Measurements from ENCODE around the gene ARPP19.
A peak's percentile ranks its signal among the peaks of the same experiment; 100 is the strongest.
"Not testable (repeated sequence)": the region's sequence is repeated elsewhere in the genome, so short reads cannot be mapped to it uniquely, and the experiment has no call there.

Gene ARPP19

GRCh38 chr15:52568601-52569585 is at the start of gene ARPP19:
TSS of gene ARPP19 (minus strand) at chr15:52569030. CDS start at chr15:52568892, 138 bp downstream.
- peak; percentile 76 for DNase-seq

- DNase-seq = no peak
Measured at GRCh38 chr15:52617026-52617425, 48.2 kb upstream of the ARPP19 start.

- no peak for DNase-seq
Measured at GRCh38 chr15:52615302-52615701, 46.5 kb upstream of the ARPP19 start.

GRCh38 chr15:52609593-52609992 is 40.8 kb upstream of the ARPP19 start:
- no peak for DNase-seq

- DNase-seq = no peak
Measured at GRCh38 chr15:52584414-52584813, 15.6 kb upstream of the ARPP19 start.

- no peak for DNase-seq
Measured at GRCh38 chr15:52579852-52580251, 11.0 kb upstream of the ARPP19 start.

GRCh38 chr15:52576692-52577091 is 7.9 kb upstream of the ARPP19 start:
- no peak for DNase-seq

GRCh38 chr15:52575573-52575972 is 6.7 kb upstream of the ARPP19 start:
- DNase-seq = not testable (repeated sequence)

- DNase-seq = no peak
Measured at GRCh38 chr15:52575072-52575471, 6.2 kb upstream of the ARPP19 start.

GRCh38 chr15:52574623-52575022 is 5.8 kb upstream of the ARPP19 start:
- DNase-seq = not testable (repeated sequence)

GRCh38 chr15:52567871-52568600 is 794 bp downstream of the ARPP19 start:
- no peak for DNase-seq

GRCh38 chr15:52566889-52567288 is 1.9 kb downstream of the ARPP19 start:
- DNase-seq = no peak

GRCh38 chr15:52565417-52566358 is 3.1 kb downstream of the ARPP19 start:
- DNase-seq = not testable (repeated sequence)

- DNase-seq = no peak
Measured at GRCh38 chr15:52563501-52564060, 5.2 kb downstream of the ARPP19 start.

GRCh38 chr15:52559575-52559974 is 9.3 kb downstream of the ARPP19 start:
- DNase-seq = no peak

GRCh38 chr15:52559022-52559421 is 9.8 kb downstream of the ARPP19 start:
- DNase-seq = no peak

GRCh38 chr15:52558196-52558595 is 10.6 kb downstream of the ARPP19 start:
- DNase-seq = no peak

- DNase-seq = no peak
Measured at GRCh38 chr15:52557274-52557641, 11.6 kb downstream of the ARPP19 start.

GRCh38 chr15:52556524-52557273 is 12.1 kb downstream of the ARPP19 start:
- DNase-seq = no peak

- DNase-seq = no peak
Measured at GRCh38 chr15:52552303-52552702, 16.5 kb downstream of the ARPP19 start.

- no peak for DNase-seq
Measured at GRCh38 chr15:52551762-52552161, 17.1 kb downstream of the ARPP19 start.

- DNase-seq = not testable (repeated sequence)
Measured at GRCh38 chr15:52551186-52551585, 17.6 kb downstream of the ARPP19 start.
